GM19099 (cell line): ENCODE results near the gene COL11A2.

ENCODE experiments used
- POLR2A ChIP-seq: IDR thresholded peaks from 3 replicates; pipeline ENCODE4 v1.6.1; 2011; ENCODE audit warnings: low read depth; ENCODE audit not compliant: insufficient read length; ENCODE audit errors: extremely low read depth

The COL11A2 gene

DNA sequence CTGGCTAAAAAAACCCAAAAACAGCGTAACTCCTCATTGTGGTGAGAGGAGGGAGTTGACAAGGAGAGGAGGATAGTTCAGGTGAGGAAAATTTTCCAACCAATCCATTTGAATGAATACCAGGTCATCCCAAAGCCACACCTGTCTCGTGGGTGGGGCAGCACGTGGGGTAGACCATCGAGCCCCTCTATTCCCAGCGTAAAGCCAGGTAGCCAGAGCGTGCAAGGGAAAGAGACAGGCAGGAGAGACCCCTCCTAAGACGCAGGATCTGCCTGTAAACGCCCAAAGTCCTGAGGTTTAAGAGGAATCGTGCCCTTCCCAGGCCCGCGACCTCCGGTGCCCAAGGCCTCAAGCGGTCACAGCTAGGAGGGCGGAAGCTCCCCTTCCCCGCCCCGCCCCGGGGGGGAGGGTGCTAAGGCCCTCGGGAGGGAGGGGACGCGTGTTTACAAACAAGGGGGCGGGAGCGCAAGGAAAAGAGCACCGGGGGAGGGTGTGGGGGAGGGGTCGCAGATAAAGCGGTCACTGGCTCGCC, 7.5 kb upstream of the COL11A2 start:
- no peak for TF ChIP-seq POLR2A

DNA sequence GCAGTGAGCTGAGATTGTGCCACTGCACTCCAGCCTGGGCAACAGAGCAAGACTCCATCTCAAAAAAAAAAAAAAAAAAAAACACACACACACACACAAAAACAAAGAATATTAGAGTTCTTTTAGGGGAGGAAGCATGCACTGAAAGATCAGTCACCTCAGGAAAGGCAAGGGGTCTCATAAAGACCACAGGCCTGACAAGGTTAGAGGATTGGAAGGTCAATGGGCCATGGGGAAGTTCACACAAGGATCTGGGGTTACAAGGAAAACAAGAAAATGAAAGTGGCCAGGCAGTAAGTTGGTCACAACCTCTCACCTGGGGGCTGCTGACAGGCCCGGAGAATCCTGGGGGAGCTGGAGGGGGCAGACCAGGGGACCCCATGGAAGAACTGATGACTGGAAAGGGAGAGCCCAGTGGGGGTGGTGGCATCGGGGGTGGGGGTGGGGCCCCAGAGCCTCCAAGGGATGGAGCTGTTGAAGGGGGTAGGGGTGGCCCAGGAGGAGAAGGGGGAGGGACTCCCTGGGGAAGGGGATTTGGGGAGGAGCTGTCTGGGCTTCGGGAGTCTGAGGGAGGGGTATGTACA, 6.7 kb upstream of the COL11A2 start:
- TF ChIP-seq POLR2A: no peak

DNA sequence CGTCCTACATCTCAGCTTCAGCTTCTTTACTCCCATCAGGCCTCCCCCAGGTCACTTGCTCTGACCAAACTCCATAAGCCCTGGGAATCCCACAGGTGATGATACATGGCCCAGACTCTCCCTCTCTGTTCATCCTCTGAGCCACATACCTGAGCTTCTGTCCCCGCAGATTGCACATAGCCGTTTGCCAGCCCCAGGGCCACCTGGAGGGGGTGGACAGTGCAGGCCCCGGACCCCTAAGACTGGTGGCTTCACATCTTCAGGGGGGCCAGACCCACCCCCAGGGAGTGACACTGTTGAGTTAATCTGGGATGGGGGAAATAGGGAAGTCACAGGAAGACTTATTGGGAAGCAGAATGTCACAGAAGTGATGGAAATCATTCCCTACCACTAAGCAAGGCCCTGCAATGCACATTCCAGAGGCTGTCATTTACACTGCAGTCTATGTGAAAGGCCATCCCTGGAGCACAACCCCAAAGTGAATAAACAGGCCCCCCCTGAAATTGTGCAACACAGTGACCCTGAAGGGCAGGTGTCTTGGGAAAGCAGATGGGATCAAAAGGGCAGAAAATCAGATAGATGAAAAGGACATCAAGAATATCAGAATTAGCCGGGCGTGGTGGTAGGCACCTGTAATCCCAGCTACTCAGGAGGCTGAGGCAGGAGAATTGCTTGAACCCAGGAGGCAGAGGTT, 6.0 kb upstream of the COL11A2 start:
- no peak for TF ChIP-seq POLR2A

DNA sequence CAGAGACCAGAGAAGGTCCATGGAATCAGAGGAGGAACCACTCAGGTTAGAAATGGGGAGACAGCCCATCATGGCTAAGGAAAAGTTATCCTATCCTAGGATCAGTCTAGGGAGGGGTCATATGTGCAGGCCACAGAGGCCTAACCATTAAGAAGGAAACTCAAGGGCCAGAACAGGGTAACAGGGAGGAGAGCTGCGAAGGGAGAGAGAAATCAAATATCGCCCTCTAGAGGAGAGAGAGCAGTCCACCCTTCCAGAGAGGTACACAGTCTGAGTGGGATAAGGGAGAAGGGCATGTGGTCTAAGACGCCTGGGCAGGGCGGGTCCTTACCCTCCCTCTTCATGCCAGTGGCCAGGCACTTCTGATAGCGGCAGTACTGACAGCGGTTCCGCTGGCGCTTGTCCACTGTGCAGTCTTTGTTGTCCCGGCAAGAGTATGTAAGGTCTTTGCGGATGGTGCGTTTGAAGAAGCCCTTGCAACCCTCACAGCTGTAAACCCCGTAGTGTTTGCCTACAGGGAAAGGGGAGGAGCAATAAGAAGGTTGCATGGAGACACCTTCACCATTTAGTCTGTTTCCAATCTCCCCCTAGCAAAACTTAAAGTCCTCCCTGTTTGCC, 5.3 kb upstream of the COL11A2 start:
- TF ChIP-seq POLR2A: no peak

DNA sequence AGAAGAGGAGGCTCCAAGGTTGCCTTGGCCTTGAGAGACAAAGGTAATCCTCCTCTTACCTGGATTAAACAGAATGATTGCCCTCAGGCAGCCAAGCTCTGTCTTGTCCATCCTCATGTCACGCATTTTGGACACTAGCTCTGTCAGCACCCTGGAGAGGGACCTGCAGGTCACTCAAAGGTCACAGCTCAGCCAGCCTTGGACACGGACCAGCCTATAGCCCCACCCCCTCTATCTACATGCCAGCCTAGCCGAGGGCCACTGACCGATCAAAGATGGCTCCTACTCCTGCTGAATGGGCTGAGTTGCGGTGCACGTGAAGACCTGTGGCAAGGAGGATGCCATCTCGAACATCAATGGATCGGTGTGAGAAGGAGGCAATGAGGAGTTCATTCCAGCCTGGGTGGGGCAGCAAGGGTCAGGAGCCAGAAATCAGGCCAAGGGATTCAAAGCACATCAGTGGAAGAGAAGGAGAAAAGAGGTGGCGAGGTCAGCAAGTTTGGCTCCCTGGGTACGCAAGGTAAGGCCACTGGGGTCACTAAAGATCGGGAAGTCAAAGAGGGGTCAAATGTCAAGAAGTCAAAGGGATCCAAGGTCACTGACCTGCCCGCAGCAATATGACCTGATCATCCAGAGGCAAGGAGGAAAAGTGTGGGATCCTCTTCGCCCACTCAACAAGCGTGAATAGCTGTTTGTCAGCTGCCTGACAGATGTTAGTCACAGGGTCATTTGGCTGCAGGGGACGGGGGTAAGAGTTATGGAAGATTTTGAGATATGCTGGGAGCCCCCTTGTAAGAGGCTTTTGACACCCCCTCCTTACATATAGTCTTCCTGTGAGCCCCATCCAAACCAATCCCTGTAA, 3.3 kb upstream of the COL11A2 start:
- no peak for TF ChIP-seq POLR2A

DNA sequence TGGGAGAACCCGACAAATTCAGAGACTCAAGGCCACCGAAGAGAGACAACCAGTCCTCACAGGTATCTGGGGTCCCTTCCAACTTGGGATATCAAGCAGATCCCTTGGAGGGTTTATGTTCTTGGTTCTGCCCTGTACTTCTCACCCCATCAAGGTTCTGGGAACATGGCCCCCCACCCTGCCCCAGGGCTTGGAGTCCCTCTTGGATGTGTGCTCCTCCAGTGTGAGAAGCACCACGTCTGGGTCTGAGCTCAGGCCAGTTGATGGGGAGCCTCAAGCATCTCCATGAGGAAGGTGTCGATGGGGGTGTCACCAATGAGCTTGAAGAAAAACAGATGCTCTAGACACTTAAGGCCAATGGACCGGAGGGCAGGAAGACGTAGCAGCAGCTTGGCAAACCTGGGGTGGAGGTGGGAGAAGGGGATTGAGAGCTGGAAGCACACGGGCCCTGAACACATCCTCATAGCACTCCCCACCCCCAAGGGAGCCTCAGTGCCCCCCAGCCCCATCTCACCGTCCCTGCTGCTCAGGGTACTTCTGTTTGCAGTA, 2.2 kb upstream of the COL11A2 start:
- TF ChIP-seq POLR2A: no peak

DNA sequence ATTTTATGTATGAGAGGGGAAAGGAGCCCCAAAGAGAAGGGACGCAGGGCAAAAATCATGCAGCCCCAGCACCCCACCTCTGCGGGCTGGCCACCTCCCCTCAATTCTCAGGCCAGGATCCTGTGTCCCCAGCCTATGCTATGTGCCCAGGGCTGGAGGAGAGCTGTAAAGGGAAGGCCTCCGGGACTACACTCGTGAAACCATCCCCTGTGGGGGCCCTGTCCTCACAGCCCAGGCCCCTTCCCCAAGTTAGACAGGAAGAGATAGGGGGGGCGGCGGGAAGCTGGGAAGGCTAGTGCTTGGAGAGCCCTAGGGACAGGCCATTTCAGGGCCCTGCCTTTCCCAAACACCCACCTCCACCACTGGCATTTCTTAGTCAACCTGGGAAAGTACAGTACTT, 1.4 kb upstream of the COL11A2 start:
- TF ChIP-seq POLR2A: no peak

DNA sequence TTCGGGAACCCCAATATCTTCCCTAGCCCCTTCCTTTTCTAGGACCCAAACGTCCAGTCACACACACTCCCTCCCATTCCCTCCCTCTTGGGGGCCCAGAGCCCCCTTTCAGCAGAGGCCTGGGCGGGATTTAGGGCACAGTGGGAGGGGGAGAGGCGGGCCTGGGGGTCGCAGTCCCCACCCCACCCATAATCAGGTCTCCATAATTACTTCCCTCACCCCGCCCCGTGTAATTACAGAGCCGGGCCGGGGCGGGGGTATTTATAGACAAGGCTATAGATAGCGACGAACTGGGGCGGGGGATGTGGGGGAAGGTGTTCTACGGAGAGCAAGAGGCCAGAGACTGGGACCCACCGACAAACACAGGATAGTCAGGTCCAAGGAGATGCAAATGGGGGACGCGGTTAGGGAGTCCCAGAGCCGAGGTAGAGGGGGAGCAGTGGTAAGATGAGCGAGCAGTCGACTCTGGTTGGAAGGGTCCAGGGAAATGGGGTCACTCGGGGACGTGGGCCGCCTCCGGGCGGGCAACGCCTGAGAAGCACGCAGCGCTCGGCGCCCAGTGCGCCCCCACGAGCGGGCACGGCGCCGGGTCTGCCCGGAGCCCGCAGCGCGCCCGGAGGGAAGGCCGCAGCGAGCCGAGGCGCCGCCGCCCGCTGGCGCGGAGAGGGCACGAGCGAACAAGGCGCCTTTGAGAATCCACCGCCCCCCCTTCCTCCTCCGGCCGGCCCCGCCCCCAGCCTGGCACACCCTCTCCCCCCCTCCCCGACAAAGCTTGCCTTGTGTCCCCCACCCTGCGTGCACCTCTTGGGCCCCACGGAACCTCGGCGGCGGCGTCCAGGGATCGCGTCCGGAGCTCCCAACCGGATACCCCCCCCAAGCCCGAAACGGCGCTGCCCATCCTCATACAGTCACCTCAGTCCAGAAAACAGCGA, 670 bp upstream of the COL11A2 start:
- no peak for TF ChIP-seq POLR2A

DNA sequence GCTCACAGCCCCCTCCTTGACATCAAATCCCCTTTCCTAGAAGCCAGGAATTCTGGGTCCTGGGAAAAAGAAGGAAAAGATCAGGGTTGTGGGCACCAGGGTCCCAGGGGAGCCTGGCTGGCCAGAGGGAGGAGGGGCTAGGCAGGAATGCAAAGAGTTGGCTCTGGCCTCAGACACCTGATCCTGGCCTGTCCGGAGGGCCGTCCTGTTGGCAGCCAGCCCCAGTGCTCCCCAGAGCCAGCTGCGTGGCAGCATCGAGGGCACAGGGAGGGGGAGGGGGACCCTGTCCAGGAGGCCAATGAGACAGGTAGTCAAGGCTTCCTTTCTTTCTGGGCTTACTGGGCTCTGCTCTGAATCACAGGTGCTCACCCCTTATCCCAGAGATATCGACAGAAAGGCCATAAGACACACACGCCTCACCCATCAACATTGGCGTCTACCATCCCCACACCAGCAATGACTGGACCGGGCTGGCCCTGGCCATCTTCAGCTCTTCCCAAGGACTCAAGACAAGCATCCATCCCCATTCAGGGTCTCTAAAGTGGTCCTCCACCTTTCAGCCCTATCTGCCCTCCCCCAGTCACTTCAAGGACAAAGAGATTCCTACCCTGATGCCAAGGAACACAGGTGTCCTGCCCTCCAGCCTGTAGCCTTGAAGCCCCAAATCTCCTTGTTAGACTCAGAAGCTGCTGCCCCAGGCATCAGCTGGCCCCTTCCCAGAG, 723 bp downstream of the COL11A2 start:
- no peak for TF ChIP-seq POLR2A

DNA sequence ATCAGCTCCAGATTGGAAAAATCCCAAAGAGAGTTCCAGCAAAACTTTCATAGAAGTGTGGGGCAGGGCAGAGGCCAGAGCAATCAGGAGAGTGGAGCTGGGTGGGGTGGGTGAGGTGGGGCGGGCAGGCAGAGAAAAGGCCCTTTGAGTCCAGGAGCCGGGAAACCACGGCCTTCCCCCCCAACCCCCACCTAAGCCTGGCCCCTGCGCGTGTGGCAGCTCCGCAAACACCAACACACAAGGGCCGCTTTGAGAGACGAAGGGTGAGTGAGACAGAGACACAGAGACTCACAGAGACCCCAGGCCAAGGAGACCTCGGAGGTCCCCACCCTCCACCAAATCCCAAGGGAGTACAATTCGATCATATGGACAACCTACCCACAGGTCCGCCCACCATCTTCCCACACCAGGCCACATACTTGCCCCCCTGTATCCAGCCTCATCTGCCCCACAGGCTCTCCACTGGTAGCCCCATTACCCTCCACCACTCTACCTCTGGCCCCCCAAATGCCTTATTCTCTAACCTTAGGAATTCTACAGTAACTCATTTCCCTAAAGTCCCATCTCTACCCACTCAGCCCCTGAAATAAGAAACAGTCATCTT, 1.7 kb downstream of the COL11A2 start:
- TF ChIP-seq POLR2A: no peak

DNA sequence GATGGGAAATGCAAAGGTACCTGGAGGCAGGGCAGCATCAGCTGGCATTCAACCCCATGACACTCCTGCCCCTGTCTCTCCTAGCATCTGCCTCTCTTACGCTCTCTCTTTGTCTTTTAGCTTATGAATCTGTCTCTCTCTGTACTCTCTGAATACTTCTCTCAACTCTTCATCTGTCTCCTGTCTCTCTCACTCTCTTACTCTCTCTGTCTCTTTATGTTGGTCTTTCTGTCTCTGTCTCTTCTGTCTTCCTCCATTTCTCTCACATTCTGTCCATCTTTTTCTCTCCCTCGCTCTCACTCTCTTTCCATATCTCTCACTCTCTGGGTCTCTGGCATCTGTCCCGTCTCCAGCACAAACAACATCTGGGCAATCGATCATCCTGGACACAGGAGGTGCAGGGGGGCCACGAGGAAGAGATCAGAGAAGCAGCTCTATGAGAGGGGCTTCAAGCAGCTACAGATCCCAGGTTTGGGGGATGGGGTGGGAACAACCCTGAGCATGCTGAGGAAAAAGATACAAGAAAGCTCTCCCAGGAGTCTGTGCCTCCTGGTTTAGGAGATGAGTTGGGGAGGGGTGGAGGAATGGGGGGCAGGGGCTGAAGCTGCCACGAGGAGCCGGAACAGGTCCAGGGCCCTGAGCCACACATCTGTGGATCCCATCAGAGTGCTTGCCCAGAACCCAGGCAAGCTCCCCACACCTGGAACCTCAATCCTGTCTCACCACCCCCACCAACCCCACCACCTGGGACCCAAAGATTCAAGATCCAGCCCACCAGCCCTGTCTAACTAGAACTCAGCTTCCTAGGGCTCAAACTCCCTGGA, 2.4 kb downstream of the COL11A2 start:
- no peak for TF ChIP-seq POLR2A

DNA sequence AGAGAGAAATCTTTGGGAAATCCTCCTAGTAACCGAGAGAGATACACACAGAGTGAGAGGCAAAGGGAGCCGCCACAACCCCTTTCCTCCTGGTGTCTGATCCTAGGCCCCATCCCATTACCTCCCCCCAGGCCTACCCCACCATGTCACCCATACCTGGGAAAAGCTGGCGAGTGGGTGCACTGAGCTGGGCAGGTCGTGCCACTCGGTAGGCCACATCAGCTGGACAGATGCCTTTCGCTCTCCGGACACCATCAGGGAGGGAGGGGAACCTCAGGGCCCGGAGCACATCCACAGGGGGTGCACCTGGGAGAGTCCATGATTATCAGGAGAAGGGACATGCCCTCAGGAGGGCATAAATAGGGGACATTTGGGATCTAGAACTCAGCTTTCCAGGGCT, 3.1 kb downstream of the COL11A2 start:
- no peak for TF ChIP-seq POLR2A
